HG03521 (cell line): ENCODE measurements around the gene KLF17.

Source experiments
- ATAC-seq: cut with Tn5 transposase; IDR thresholded peaks from one replicate; pipeline ENCODE4 v1.9.1; 2021; ENCODE audit warnings: mild to moderate bottlenecking, moderate library complexity; ENCODE audit not compliant: unreplicated experiment

The KLF17 gene, protein sequence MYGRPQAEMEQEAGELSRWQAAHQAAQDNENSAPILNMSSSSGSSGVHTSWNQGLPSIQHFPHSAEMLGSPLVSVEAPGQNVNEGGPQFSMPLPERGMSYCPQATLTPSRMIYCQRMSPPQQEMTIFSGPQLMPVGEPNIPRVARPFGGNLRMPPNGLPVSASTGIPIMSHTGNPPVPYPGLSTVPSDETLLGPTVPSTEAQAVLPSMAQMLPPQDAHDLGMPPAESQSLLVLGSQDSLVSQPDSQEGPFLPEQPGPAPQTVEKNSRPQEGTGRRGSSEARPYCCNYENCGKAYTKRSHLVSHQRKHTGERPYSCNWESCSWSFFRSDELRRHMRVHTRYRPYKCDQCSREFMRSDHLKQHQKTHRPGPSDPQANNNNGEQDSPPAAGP

GRCh38 chr1:44118682-44119081 lies at the start of gene KLF17:
Gene KLF17, plus strand, starts transcription at chr1:44118821. Its CDS starts 87 bp downstream, at chr1:44118908.
- no peak for ATAC-seq

- no peak for ATAC-seq
These were observed 47.2 kb upstream of the KLF17 start for GRCh38 chr1:44071461-44071860.

GRCh38 chr1:44072204-44072603 lies 46.4 kb upstream of the KLF17 start:
- ATAC-seq = no peak

- ATAC-seq = no peak
These were observed 45.8 kb upstream of the KLF17 start for GRCh38 chr1:44072821-44073220.

GRCh38 chr1:44073528-44073927 lies 45.1 kb upstream of the KLF17 start:
- ATAC-seq = no peak

- ATAC-seq = no peak
These were observed 44.2 kb upstream of the KLF17 start for GRCh38 chr1:44074415-44074814.

DNA sequence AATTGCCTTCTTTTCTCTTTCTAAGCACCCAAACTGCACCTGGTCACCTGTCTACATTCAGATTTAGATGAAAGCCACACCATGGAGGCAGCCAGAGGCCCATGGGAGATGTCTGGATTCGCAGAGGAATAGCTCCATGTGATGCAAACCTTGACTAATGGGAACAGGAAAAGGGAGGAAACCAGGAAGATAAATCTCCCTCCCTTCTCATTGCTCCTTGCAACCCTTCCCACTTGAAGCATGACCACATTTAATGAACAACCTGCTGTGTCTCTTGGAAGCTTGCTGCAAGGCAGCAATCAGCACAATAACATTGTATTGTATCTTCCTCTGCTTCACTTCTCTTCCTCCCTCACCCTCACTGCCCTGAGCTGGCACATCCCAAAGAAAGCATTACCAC lies 42.6 kb upstream of the KLF17 start:
- ATAC-seq = no peak

- no peak for ATAC-seq
These were observed 41.2 kb upstream of the KLF17 start for GRCh38 chr1:44077421-44077820.

- no peak for ATAC-seq
These were observed 40.5 kb upstream of the KLF17 start for GRCh38 chr1:44078104-44078503.

DNA sequence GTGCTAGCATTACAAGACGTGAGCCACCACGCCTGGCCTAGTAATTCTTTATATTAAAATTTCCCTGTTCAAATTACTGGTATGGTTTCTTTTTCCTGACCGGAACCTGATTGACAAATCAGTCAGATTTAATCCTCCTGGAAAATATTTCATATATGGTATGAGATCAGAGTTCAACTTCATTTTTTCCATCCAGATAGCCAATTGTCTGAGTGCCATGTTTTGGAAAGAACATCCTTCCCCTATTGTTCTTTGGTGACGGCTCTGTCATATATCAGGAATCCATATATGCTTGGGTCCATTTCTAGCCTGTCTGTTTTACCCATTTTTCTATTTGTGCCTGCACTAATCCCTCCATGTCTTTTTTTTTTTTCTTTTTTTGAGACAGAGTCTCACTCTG lies 39.1 kb upstream of the KLF17 start:
- ATAC-seq = no peak

DNA sequence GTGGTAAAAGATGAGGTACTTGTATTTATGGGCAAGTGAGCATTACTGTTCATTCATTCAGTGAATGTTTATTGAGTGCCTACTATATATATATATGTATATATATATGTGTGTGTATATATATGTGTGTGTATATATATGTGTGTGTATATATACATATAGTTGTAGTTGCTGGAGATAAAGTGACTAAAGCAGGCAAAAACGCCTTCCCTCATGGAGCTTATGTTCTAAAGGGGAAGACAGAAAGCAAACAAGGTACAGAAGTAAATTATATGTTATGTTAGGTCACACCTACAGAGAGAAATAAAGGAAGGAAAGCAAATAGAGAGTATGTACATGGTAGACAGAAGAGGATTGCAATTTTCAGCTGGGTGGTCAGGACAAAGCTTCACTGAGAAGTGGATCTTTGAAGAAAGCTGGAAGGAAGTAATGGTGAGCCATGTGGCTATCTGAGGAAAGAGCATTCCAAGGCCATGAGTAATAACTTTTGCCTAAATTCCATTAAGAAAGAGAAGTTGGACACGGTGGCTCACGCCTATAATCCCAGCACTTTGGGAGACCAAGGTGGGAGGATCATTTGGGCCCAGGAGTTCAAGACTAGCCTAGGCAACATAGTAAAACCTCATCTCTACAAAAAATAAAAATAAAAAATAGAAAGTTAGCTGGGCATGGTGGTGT lies 33.5 kb upstream of the KLF17 start:
- no peak for ATAC-seq

DNA sequence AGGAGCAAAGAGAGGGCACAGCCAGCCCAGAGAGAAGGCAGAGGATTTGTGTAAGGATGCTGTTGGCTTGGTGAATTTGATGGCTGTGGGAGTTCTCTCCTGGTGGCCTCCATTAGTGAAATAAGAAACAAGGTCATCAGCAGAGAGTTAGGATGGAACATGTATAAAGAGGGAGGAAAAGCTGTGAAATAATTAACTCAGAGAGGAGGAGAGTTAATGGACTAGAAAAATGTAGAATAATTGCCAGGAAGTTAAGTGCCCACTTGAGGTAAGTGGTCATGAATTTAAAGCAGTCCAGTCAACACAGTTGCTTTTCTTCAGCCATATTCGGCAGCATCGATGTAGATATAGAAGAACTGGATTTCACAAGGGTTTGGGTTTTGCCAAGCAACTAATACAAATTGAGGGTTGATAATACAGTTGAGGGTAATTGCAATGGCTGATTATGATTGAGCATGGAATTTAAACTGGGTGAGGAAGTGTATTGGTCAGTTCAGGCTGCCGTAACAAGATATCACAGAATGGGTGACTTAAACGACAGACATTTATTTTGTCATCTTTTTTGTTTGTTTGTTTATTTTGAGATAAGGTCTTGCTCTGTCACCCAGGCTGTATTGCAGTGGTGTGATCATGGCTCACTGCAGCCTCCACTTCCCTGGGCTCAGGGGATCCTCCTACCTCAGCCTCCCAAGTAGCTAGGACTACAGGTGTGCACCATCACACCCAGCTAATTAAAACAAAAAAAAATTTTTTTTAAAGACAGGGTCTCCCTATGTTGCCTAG lies 31.7 kb upstream of the KLF17 start:
- no peak for ATAC-seq

GRCh38 chr1:44089371-44090048 lies 29.1 kb upstream of the KLF17 start:
- ATAC-seq = no peak

DNA sequence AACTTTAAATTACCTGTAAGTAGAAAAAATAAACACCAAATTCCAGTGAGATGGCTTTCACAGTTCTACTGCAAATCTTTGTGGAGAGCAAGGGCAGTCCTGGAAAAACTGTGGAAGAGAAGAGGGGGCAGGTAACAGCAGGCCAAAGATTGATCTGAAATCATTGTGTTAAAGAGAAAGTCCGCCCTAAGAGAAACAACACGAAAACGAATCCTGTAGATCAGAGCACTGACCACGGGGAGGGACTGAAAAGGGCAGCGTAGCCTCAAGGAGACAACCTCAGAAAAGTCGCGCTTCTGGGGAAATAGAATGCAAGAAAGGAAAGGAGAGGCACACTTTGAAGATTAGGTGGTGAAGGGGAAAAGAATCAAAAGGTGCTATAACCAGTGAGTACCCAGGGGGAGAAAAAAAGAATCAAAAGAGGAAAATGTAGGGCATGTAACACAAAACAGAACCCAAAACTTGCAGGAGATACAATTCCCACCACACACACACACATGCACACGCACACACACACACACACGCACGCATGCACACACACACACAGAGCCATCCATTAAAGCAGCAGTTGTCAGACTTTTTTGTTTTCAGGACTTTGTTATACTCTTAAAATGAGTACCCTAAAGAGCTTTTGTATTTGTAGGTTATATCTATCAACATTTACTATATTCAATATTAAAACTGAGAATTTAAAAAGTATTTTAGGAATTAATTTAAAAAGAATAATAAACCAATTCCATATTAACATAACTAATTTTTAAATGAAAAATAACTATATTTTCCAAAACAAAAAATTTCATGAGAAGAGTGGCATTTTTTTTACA lies 28.0 kb upstream of the KLF17 start:
- ATAC-seq = no peak

- ATAC-seq = no peak
These were observed 24.6 kb upstream of the KLF17 start for GRCh38 chr1:44094047-44094446.

DNA sequence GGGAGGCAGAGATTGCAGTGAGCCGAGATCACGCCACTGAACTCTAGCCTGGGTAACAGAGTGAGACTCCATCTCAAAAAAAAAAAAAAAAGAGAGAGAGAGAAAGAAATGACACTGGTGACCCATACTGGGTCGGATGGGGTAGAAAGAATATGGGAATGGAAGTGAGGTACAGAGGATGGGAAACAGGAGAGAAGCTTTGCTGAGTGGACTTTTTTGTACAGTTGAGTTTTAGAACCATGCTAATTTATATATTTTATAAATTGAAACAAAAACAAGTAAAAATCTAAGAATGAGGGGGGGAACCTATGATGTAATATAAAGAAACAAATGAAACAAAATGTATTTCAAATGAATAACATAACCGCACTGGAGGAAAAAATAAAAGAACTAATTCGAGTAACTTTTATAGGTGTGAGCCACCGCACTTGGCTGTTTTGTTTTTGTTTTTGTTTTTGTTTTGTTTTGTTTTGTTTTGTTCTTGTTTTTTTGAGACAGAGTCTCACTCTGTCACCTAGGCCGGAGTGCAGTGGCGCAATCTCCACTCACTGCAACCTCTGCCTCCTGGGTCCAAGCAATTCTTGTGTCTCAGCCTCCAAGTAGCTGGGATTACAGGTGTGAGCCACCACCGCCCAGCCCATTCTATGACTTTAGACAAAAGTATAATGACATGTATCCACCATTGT lies 18.3 kb upstream of the KLF17 start:
- ATAC-seq = no peak

DNA sequence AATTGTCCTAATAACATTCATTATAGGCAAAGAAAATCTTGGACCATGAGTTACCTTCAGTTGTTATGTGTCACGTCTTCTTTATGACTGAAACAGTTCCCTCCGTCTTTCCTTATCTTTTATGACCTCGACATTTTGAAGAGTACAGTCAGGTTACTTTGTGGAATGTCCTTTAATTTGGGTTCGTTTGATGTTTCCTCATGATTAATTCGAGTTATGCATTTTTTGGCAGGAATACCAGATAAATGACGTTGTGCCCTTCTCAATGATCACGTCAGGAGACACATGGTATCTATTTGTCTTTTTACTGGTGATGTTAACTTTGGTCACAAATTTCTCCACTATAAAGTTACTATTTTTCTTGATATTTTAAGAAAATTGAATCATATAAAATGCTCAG lies 17.3 kb upstream of the KLF17 start:
- no peak for ATAC-seq

- ATAC-seq = no peak
These were observed 15.1 kb upstream of the KLF17 start for GRCh38 chr1:44103270-44104131.

DNA sequence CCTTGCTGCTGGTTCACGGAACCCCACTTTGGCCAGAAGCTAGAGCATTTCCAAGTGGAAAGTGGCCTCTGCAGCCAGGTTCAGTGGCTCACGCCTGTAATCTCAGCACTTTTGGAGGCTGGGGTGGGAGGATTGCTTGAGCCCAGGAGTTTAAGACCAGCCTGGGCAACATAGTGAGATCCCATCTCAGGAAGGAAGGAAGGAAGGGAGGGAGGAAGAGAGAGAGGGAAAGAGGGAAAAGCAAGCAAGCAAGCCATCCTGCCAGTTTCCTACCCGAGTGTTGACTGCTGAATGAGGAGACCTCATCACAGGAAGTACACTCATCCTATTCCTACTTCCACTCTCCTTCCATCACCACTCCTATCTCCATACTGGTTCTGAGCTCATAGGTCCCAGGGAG lies 12.8 kb upstream of the KLF17 start:
- no peak for ATAC-seq
